ENCODE measurements around the gene CCDC74B.
"Not testable (repeated sequence)": the region's sequence is repeated elsewhere in the genome, so short reads cannot be mapped to it uniquely, and the experiment has no call there.

GRCh38 chr2:130129120-130129829, 15.6 kb downstream of the CCDC74B start, which contains the start of gene POTEF:
- TF ChIP-seq CTCF (IDR thresholded peaks at IDR 0.05; ENCODE audit: insufficient read depth, low read length, poor library complexity, severe bottlenecking); EZH2phosphoT487 (conservative IDR thresholded peaks at IDR 0.05; ENCODE audit: low read length): not testable (repeated sequence)
